ENCODE data around the gene PBXIP1.
"Not testable (repeated sequence)": the region's sequence is repeated elsewhere in the genome, so short reads cannot be mapped to it uniquely, and the experiment has no call there.

Gene PBXIP1

GRCh38 chr1:154935749-154936554 is 19.9 kb downstream of the PBXIP1 start:
- no peak for DNase-seq

- DNase-seq: no peak
These were observed 21.4 kb downstream of the PBXIP1 start for GRCh38 chr1:154934358-154934948.

GRCh38 chr1:154931940-154932487 is 23.9 kb downstream of the PBXIP1 start:
- DNase-seq: no peak

- DNase-seq: no peak
These were observed 29.7 kb downstream of the PBXIP1 start for GRCh38 chr1:154926201-154926600.

- no peak for DNase-seq
These were observed 30.3 kb downstream of the PBXIP1 start for GRCh38 chr1:154925335-154926170.

GRCh38 chr1:154923695-154924094 is 32.2 kb downstream of the PBXIP1 start:
- no peak for DNase-seq

GRCh38 chr1:154913273-154913672 is 42.6 kb downstream of the PBXIP1 start:
- DNase-seq: no peak

- no peak for DNase-seq
These were observed 43.1 kb downstream of the PBXIP1 start for GRCh38 chr1:154912755-154913154.

- DNase-seq: no peak
These were observed 44.0 kb downstream of the PBXIP1 start for GRCh38 chr1:154911691-154912550.

- DNase-seq: no peak
These were observed 45.0 kb downstream of the PBXIP1 start for GRCh38 chr1:154910851-154911250.

GRCh38 chr1:154908937-154909336 is 47.0 kb downstream of the PBXIP1 start:
- DNase-seq: no peak

GRCh38 chr1:154908129-154908528 is 47.8 kb downstream of the PBXIP1 start:
- not testable (repeated sequence) for DNase-seq

- DNase-seq: no peak
These were observed 49.2 kb downstream of the PBXIP1 start for GRCh38 chr1:154906621-154907081.

- DNase-seq: no peak
These were observed 52.8 kb downstream of the PBXIP1 start for GRCh38 chr1:154902938-154903566.

GRCh38 chr1:154901591-154901990 is 54.3 kb downstream of the PBXIP1 start:
- DNase-seq: no peak

- no peak for DNase-seq
These were observed 56.9 kb downstream of the PBXIP1 start for GRCh38 chr1:154899041-154899440.

- DNase-seq: no peak
These were observed 59.1 kb downstream of the PBXIP1 start for GRCh38 chr1:154896771-154897286.

- DNase-seq: no peak
These were observed 60.1 kb downstream of the PBXIP1 start for GRCh38 chr1:154895798-154896197.
